K562 (cell line): ENCODE data around the gene CCDC178. TPM values are rescaled to one million over a fixed set of nuclear protein-coding genes. Genes with fewer than 3 reads are reported as not detected.
A peak's percentile ranks its signal among the peaks of the same experiment; 100 is the strongest.

Source experiments
- ATAC-seq: fragments of 200-7000 bp; cut with Tn5 transposase; 3 replicates; pipeline ENCODE4 v1.9.1; 2020; ENCODE audit warnings: moderate library complexity
- BruUV-seq: library from RNA; stranded (reverse); fragments of 400-500 nt; replicated peaks from 2 replicates; lab custom pipeline; 2021; lab: Mats Ljungman, UMichigan
- CTCF ChIA-PET: fragments of 300-600 bp; formaldehyde crosslinking; extraction: SDS; loops from one replicate; lab custom pipeline; 2021; ENCODE audit warnings: low intra/inter-chr PET ratio; lab: Yijun Ruan, JAX
- POLR2A ChIA-PET: fragments of 300-600, 350-650 bp; sonication (Branson Sonifier 250); formaldehyde crosslinking; extraction: SDS; loops from one replicate; lab custom pipeline; 2021; ENCODE audit warnings: antibody characterized with exemption, inconsistent platforms; lab: Yijun Ruan, JAX
- DNase-seq, 4 experiments: peaks; one replicate each; pipeline versions ENCODE4 v3.0.0 to v3.0.0-alpha.2; 2011 to 2018; ENCODE audit warnings: low spot score in 3 of 4, mixed read lengths in 3 of 4; ENCODE audit errors: extremely low read depth in 1 of 4
- FAIRE-seq: peaks from 2 replicates; lab custom pipeline; 2011; peaks lifted over from hg19 to GRCh38; lab: Jason Lieb, UNC
- H2AFZ ChIP-seq: 2 replicates; pipeline ENCODE4 v1.6.0; 2011; ENCODE audit warnings: low read depth, low read length, control low read depth, inconsistent platforms
- H3K27ac ChIP-seq: fragments of 200-600 bp; 3 replicates; pipeline ENCODE4 v1.8.0; 2011; ENCODE audit warnings: low read depth, mild to moderate bottlenecking, control low read depth, inconsistent platforms, low read length, moderate library complexity, mixed read lengths; ENCODE audit errors: extremely low read depth
- H3K27me3 ChIP-seq, 2 experiments: fragments of 300-600 bp in 1 of 2; 2 replicates in 1 of 2; 3 replicates in 1 of 2; pipeline versions ENCODE4 v1.6.0 to v1.8.0; 2011; ENCODE audit warnings: inconsistent platforms in 2 of 2, low read length in 2 of 2, mild to moderate bottlenecking in 1 of 2, mixed read lengths in 1 of 2, moderate library complexity in 1 of 2; ENCODE audit not compliant: control insufficient read depth in 2 of 2, insufficient read depth in 2 of 2
- H3K36me3 ChIP-seq: fragments of 300-600 bp; 3 replicates; pipeline ENCODE4 v1.8.0; 2011; ENCODE audit warnings: mild to moderate bottlenecking, low read length, inconsistent platforms; ENCODE audit not compliant: control insufficient read depth, insufficient read depth
- H3K4me1 ChIP-seq, 2 experiments: fragments of 200-600 bp in 1 of 2; replicated peaks in 1 of 2; 2 replicates in 1 of 2; 3 replicates in 1 of 2; pipeline versions ENCODE4 v1.5.1 to v1.8.0; 2011; ENCODE audit warnings: inconsistent platforms in 2 of 2, low read length in 2 of 2, mild to moderate bottlenecking in 1 of 2, mixed read lengths in 1 of 2, moderate library complexity in 1 of 2; ENCODE audit not compliant: control insufficient read depth in 2 of 2, insufficient read depth in 2 of 2
- H3K4me2 ChIP-seq: 2 replicates; pipeline ENCODE4 v1.6.1; 2011; ENCODE audit warnings: low read length, control low read depth, inconsistent platforms, mixed read lengths; ENCODE audit not compliant: insufficient read depth
- H3K4me3 ChIP-seq: fragments of 200-600 bp; sonication (generic), shearing (Covaris generic); 2 replicates; pipeline ENCODE4 v1.5.1; 2016; ENCODE audit warnings: control low read depth, inconsistent platforms
- H3K79me2 ChIP-seq: fragments of 200-600 bp; 3 replicates; pipeline ENCODE4 v1.8.0; 2011; ENCODE audit warnings: low read length, inconsistent platforms; ENCODE audit not compliant: control insufficient read depth, insufficient read depth
- H3K9ac ChIP-seq, 2 experiments: 2 replicates each; pipeline versions ENCODE4 v1.6.0 to v1.6.1; 2011; ENCODE audit warnings: low read depth in 2 of 2, low read length in 2 of 2, control low read depth in 1 of 2, inconsistent platforms in 1 of 2, mild to moderate bottlenecking in 1 of 2, mixed read lengths in 1 of 2; ENCODE audit not compliant: insufficient read depth in 1 of 2
- H3K9me1 ChIP-seq: one replicate; pipeline ENCODE4 v1.6.0; 2011; ENCODE audit warnings: inconsistent platforms, mild to moderate bottlenecking, low read length, moderate library complexity; ENCODE audit not compliant: control insufficient read depth, insufficient read depth
- H3K9me3 ChIP-seq: replicated peaks from 2 replicates; pipeline ENCODE4 v1.5.1; 2011; ENCODE audit warnings: low read depth, low read length, inconsistent platforms; ENCODE audit not compliant: control insufficient read depth, insufficient read depth
- H4K20me1 ChIP-seq: replicated peaks from 2 replicates; pipeline ENCODE4 v1.6.1; 2011; ENCODE audit warnings: low read length, inconsistent platforms, mixed read lengths; ENCODE audit not compliant: control insufficient read depth, insufficient read depth
- FOXJ3 ChIP-seq: sonication (generic); formaldehyde crosslinking; IDR thresholded peaks from 2 replicates; pipeline ENCODE4 v1.4.0; 2020; ENCODE audit warnings: mild to moderate bottlenecking, missing genetic modification reagents
- IRF2 ChIP-seq: sonication (generic); formaldehyde crosslinking; IDR thresholded peaks from 2 replicates; pipeline ENCODE4 v1.8.1; 2022; ENCODE audit warnings: mild to moderate bottlenecking, missing genetic modification reagents
- KAT7 ChIP-seq: sonication (generic); formaldehyde crosslinking; IDR thresholded peaks from 2 replicates; pipeline ENCODE4 v1.8.0; 2022; ENCODE audit warnings: missing genetic modification reagents, mild to moderate bottlenecking, borderline replicate concordance
- MAFK ChIP-seq: IDR thresholded peaks from 2 replicates; pipeline ENCODE4 v1.6.1; 2011; ENCODE audit warnings: low read length, improper control_type of control experiment
- NKRF ChIP-seq: fragments of 450-650 bp; IDR thresholded peaks from 2 replicates; pipeline ENCODE4 v1.6.1; 2016; ENCODE audit warnings: borderline replicate concordance
- NR2C2 ChIP-seq, 2 experiments: fragments of 200-800 bp in 1 of 2; sonication (Bioruptor generic) in 1 of 2; sonication (generic) in 1 of 2; formaldehyde crosslinking in 1 of 2; IDR thresholded peaks; 2 replicates each; pipeline versions ENCODE4 v1.6.1 to v1.8.0; 2016 to 2022; ENCODE audit warnings: mild to moderate bottlenecking in 1 of 2, missing compliant biosample characterization in 1 of 2, missing genetic modification characterization in 1 of 2, missing genetic modification reagents in 1 of 2
- POLR2AphosphoS5 ChIP-seq: IDR thresholded peaks from 2 replicates; pipeline ENCODE4 v1.6.1; 2011; ENCODE audit warnings: mild to moderate bottlenecking, low read depth, low read length, moderate library complexity; ENCODE audit not compliant: control insufficient read depth, insufficient read depth
- RCOR1 ChIP-seq, 2 experiments: IDR thresholded peaks; 2 replicates each; pipeline ENCODE4 v1.6.1; 2012; ENCODE audit warnings: low read depth in 2 of 2, low read length in 2 of 2, borderline replicate concordance in 1 of 2, improper control_type of control experiment in 1 of 2
- SREBF1 ChIP-seq: fragments of 150-350 bp; IDR thresholded peaks from 2 replicates; pipeline ENCODE4 v1.6.1; 2014; ENCODE audit warnings: antibody characterized with exemption, low read depth, low read length, borderline replicate concordance
- TAF9B ChIP-seq: fragments of 450-650 bp; IDR thresholded peaks from 2 replicates; pipeline ENCODE4 v1.6.1; 2018; ENCODE audit warnings: mild to moderate bottlenecking; ENCODE audit not compliant: partially characterized antibody
- ZNF76 ChIP-seq: fragments of 250-450 bp; sonication (Bioruptor Pico); IDR thresholded peaks from 2 replicates; pipeline ENCODE4 v1.4.0; 2020; ENCODE audit warnings: mild to moderate bottlenecking, moderate library complexity, borderline replicate concordance
- ZNF778 ChIP-seq: fragments of 450-650 bp; formaldehyde crosslinking; IDR thresholded peaks from 2 replicates; pipeline ENCODE4 v1.4.0; 2020; ENCODE audit warnings: mild to moderate bottlenecking, moderate library complexity
- WGBS: fragments of 100-300 bp; shearing (Covaris generic); methylation state at CpG from one replicate; pipeline ENCODE4 v1.1.6; 2016; ENCODE audit warnings: low coverage, mixed read lengths; ENCODE audit not compliant: insufficient coverage; ENCODE audit errors: missing lambda C conversion rate; 5-methylcytosine and 5-hydroxymethylcytosine counted together
- in situ Hi-C: fragments of 300-500 bp; cut with MboI; formaldehyde crosslinking; loops from 4 replicates; pipeline ENCODE4 v1.15.0; 2018; ENCODE audit warnings: inconsistent platforms, mixed read lengths
- intact Hi-C: fragments of 100-400 bp; cut with micrococcal nuclease; formaldehyde crosslinking; loops from 2 replicates; pipeline ENCODE4 v1.14.2; 2022
- polyA plus RNA-seq, 8 experiments: library from polyadenylated mRNA; depleted of rRNA in 4 of 8; stranded (reverse) in 5 of 8; unstranded in 3 of 8; fragments of >200 nt; fragmentation: Nextera tagmentation in 2 of 8; fragmentation: Illumina TruSeq in 1 of 8; extraction: Ambion mirVana in 2 of 8; extraction: Trizol in 1 of 8; gene quantifications; 2 replicates each; pipeline versions ENCODE4 v1.2.1 to v1.2.3, GENCODE V29; 2011 to 2014; ENCODE audit warnings: inconsistent platforms in 1 of 8, missing spikeins in 1 of 8
- total RNA-seq, 7 experiments: library from RNA; depleted of rRNA in 6 of 7; stranded (reverse); fragments of >200 nt in 6 of 7; fragmentation: Illumina TruSeq in 2 of 7; extraction: Trizol in 2 of 7; gene quantifications; 2 replicates each; pipeline versions ENCODE4 v1.2.1 to v1.2.3, GENCODE V29; 2011 to 2021; ENCODE audit warnings: low replicate concordance in 1 of 7

The CCDC178 gene
- total and polyA plus RNA-seq, 9 of the 15 experiments (the other 6 are each of a cell fraction or from before 2014, with no cell fraction given): 0.12 to 0.47 (median 0.15) TPM; not detected in 6

- TF ChIP-seq ZNF76 (CRISPR knock-in tag): no peak
- TF ChIP-seq SREBF1: no peak
These were observed 83.8 kb downstream of the CCDC178 start (continued) for GRCh38 chr18:33356735-33357134.

DNA sequence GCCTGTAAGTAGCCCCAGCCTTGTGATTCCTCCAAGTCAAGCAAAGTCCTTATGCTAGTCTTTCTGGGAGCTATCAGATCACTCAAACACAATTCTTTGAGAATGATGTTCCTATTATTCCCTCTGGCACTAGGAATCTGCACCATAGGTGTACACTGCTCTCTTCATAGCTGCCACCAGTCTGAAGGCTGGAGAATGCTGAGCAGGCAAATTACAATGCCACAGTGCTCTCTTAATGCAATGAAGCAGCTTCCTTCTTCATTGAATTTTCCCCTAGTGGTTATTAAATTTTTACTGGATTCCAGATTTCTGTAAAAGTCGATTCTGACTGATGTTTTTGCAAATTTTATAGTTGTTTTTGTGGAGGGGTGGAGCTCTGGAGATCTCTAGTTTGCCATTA is 84.8 kb downstream of the CCDC178 start:
- BruUV-seq: no TSS peak
- no peak for ATAC-seq
- Histone ChIP-seq H3K9me1 (no peaks in the 10 kb centered on the region), H3K9me3 (no peaks in the 10 kb centered on the region; the same call in 1 of the 2 replicates), H3K4me2 (no peak overlapping the region), H3K27me3 (no peaks in the 10 kb centered on the region), H3K79me2 (no peaks in the 10 kb centered on the region), H4K20me1 (no peaks in the 10 kb centered on the region), H3K9ac (no peak overlapping the region), H3K4me3 (no peak overlapping the region), H3K36me3 (no peaks in the 10 kb centered on the region), H3K4me1 (no peaks in the 10 kb centered on the region), H3K27ac (no peak overlapping the region), H2AFZ (no peak overlapping the region)
- in situ Hi-C loops (no loop called here), intact Hi-C loops (no loop called here)
- ChIA-PET POLR2A (no interaction called here), CTCF (no interaction called here)
- WGBS: 0% methylated on average over 1 of the region's 1 CpG
- FAIRE-seq: no peak
- TF ChIP-seq IRF2: no peak
- TF ChIP-seq MAFK: peak; percentile 25; the same call in 1 of the 2 replicates
- DNase-seq: no peak

- Histone ChIP-seq H3K4me3 (no peak overlapping the region), H3K9me1 (no peaks in the 10 kb centered on the region), H3K79me2 (no peaks in the 10 kb centered on the region), H4K20me1 (no peaks in the 10 kb centered on the region), H3K27ac (no peak overlapping the region), H3K27me3 (no peaks in the 10 kb centered on the region), H2AFZ (no peak overlapping the region), H3K36me3 (no peaks in the 10 kb centered on the region), H3K9ac (no peak overlapping the region), H3K4me2 (no peak overlapping the region), H3K4me1 (no peaks in the 10 kb centered on the region), H3K9me3 (no peaks in the 10 kb centered on the region; the same call in 1 of the 2 replicates)
- intact Hi-C loops (no loop called here), in situ Hi-C loops (no loop called here)
- FAIRE-seq (no peak), DNase-seq (no peak), ATAC-seq (no peak)
- BruUV-seq: no TSS peak
- POLR2A ChIA-PET: no interaction called here
- CTCF ChIA-PET: no interaction called here
- 0% methylated on average over 1 of the region's 1 CpG for WGBS
- TF ChIP-seq FOXJ3 (no peak), NKRF (no peak), RCOR1 (IDR thresholded peaks at IDR 0.05; ENCODE audit: borderline replicate concordance in 1 of 2, low read depth in 2 of 2, low read length in 2 of 2) (no peak), NR2C2 (CRISPR knock-in tag; IDR thresholded peaks at IDR 0.05) (no peak), NR2C2 (tag; IDR thresholded peaks at IDR 0.05) (no peak), POLR2AphosphoS5 (no peak), TAF9B (no peak), ZNF778 (CRISPR knock-in tag) (no peak), KAT7 (no peak)
These were observed 85.3 kb downstream of the CCDC178 start for GRCh38 chr18:33355263-33355662.
